LNCaP clone FGC (cell line): ENCODE data around the gene MDGA2.

Source experiments
- DNase-seq: peaks from one replicate; pipeline ENCODE4 v3.0.0-alpha.2; 2011; ENCODE audit warnings: low read depth
- H3K4me3 ChIP-seq: 2 replicates; pipeline ENCODE4 v1.5.1; 2011; ENCODE audit warnings: mild to moderate bottlenecking, low read depth, low read length, control low read depth
- TF ChIP-seq, protein P1 (sequence below): IDR thresholded peaks from 2 replicates; pipeline ENCODE4 v1.5.1; 2012; ENCODE audit warnings: mild to moderate bottlenecking; ENCODE audit not compliant: control insufficient read depth, insufficient read depth; ENCODE audit errors: extremely low read depth

MDGA2 gene

GRCh38 chr14:47590767-47591495 is 84.5 kb downstream of the MDGA2 start:
- no peak for DNase-seq
- H3K4me3 ChIP-seq, result no peak overlapping the region

DNA sequence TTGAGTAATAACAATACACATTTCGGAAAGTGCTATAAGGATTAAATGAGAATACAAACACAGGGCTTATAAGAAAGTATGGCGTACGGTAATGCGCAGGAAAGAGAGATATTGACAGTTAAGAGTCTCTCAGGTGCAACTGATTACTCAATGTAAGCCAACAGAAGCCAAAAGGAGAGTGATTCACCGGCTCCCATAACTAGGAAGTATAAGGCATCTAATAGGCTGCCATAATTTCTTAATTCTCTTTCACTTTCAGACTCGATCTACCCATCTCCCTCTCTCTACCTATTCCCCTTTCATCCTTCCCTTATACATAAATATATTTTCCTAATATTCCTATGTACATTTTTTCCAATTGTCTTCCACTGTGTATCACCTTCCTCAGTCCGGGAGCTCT is 90.0 kb downstream of the MDGA2 start:
- TF ChIP-seq, protein P1, sequence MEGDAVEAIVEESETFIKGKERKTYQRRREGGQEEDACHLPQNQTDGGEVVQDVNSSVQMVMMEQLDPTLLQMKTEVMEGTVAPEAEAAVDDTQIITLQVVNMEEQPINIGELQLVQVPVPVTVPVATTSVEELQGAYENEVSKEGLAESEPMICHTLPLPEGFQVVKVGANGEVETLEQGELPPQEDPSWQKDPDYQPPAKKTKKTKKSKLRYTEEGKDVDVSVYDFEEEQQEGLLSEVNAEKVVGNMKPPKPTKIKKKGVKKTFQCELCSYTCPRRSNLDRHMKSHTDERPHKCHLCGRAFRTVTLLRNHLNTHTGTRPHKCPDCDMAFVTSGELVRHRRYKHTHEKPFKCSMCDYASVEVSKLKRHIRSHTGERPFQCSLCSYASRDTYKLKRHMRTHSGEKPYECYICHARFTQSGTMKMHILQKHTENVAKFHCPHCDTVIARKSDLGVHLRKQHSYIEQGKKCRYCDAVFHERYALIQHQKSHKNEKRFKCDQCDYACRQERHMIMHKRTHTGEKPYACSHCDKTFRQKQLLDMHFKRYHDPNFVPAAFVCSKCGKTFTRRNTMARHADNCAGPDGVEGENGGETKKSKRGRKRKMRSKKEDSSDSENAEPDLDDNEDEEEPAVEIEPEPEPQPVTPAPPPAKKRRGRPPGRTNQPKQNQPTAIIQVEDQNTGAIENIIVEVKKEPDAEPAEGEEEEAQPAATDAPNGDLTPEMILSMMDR, result no peak
- no peak overlapping the region for H3K4me3 ChIP-seq
- no peak for DNase-seq

More at GRCh38 chr14:47590767-47591495, 84.5 kb downstream of the MDGA2 start:
- TF ChIP-seq, protein P1, result no peak

GRCh38 chr14:47567273-47567672 is 108.1 kb downstream of the MDGA2 start:
- no peak for DNase-seq
- TF ChIP-seq, protein P1, result no peak
- no peak overlapping the region for H3K4me3 ChIP-seq

- no peak overlapping the region for H3K4me3 ChIP-seq
- TF ChIP-seq, protein P1, result no peak
- DNase-seq, result no peak
Observed at GRCh38 chr14:47557894-47558293, 117.5 kb downstream of the MDGA2 start.

- DNase-seq, result no peak
- TF ChIP-seq, protein P1, result no peak
Observed at GRCh38 chr14:47555333-47555732, 120.1 kb downstream of the MDGA2 start.

DNA sequence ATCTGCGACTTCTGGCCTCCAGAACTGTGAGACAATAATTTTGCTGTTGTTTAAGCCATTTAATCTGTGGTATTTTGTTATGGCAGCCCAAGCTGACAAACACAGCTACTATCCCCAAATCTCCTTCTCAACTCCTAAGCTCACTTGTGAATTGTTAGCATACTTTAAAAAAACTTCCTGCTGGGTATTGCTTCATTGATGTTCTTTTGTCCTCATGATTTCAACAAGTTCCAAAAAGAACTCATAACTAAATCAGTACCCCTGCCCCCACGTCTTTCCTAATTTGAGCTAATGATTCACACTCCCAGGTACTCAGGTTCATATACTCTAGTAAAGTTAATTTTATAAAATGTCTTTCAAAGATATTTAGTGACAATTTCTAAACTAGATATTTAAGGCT is 125.5 kb downstream of the MDGA2 start:
- TF ChIP-seq, protein P1, result no peak
- H3K4me3 ChIP-seq, result no peak overlapping the region
- no peak for DNase-seq

More at GRCh38 chr14:47555333-47555732, 120.1 kb downstream of the MDGA2 start:
- H3K4me3 ChIP-seq, result no peak overlapping the region

DNA sequence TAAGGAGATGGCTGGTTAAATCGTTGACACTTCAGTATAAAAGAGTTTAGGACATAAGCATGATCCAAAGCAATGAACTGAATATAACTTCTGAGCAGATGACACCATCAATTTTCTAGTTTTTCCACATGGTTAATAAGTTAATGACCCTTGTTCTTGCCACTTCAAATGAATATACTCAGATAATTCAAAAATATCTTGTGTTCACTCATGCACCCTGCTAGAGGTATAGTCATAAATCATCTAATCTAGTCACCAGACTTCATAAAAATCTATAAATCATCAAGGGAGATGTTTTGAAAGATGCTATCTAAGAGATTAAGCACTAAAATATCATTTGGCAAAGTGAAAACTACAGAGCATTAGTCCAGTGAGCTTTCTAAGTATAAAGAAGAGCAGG is 131.9 kb downstream of the MDGA2 start:
- H3K4me3 ChIP-seq, result no peak overlapping the region
- no peak for DNase-seq
- TF ChIP-seq, protein P1, result no peak
